Measurements from ENCODE around the gene ITPKB. TPM values are rescaled to one million over a fixed set of nuclear protein-coding genes. Genes with fewer than 3 reads are reported as not detected.

The ITPKB gene
- total and polyA plus RNA-seq, 2 of the 13 experiments (the other 11 are each of a cell fraction or from before 2014, with no cell fraction given) = not detected

DNA sequence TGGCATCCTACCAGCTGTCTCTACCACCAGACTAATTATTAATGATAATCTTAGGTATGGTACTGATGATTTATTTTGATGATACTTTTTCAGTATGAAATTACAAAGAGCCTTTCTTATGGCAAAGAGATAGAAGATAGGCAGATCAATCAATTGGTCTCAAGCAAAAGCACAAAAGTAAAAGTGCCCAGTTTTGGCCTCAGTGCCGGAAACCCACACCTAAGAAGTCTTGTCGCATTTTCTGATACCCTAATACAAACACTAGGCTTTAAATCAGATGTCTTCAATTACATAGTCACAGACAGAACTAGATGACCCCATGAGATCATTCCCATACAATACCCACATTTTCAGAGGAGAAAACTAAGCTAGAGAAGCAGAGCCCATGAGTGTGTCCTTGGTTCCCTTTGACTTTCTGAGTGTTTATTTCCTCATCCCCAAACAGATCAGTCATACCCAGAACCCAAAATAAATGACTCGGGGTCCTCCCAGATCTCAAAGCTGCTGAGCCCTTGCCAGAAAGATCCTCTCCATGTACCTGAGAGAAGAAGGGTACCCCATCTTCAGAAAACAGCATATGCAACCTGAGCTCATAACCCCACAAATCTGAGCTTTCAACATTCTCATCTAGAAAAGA is 7.7 kb downstream of the ITPKB start:
- no peak overlapping the region for H3K27ac ChIP-seq (ENCODE audit: extremely low read length, insufficient read depth, low read length)
- FAIRE-seq (no peak), DNase-seq (ENCODE audit: low spot score) (no peak), ATAC-seq (no peak)
- no TSS peak for BruUV-seq (replicated peaks)
- no peaks in the 10 kb centered on the region for H3K4me1 ChIP-seq (ENCODE audit: insufficient read depth, low read length)
- POLR2A ChIA-PET = no interaction called here
- no peak overlapping the region for H3K4me3 ChIP-seq (replicated peaks in 1 of 3; ENCODE audit: insufficient read depth in 1 of 3, low read depth in 2 of 3, low read length in 3 of 3)
- WGBS (ENCODE audit: low lambda C conversion rate) = 14% methylated on average over 3 of the region's 3 CpGs
- H3K4me2 ChIP-seq (ENCODE audit: low read depth, low read length) = no peak overlapping the region
- no peaks in the 10 kb centered on the region for H3K79me2 ChIP-seq (ENCODE audit: insufficient read depth, low read length)
- no peak overlapping the region for H3K9ac ChIP-seq (ENCODE audit: insufficient read depth, low read depth, low read length)
- TF ChIP-seq ZNF790 (CRISPR knock-in tag; IDR thresholded peaks at IDR 0.05; ENCODE audit: borderline replicate concordance) = no peak
- no peak for TF ChIP-seq NBN (conservative IDR thresholded peaks at IDR 0.05)
- TF ChIP-seq, protein P1, sequence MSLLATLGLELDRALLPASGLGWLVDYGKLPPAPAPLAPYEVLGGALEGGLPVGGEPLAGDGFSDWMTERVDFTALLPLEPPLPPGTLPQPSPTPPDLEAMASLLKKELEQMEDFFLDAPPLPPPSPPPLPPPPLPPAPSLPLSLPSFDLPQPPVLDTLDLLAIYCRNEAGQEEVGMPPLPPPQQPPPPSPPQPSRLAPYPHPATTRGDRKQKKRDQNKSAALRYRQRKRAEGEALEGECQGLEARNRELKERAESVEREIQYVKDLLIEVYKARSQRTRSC (CRISPR knock-in tag; IDR thresholded peaks at IDR 0.05; ENCODE audit: low read depth) = no peak
- no peak for TF ChIP-seq ZNF563 (CRISPR knock-in tag; IDR thresholded peaks at IDR 0.05)
- 0 out of 2 replicates have a peak, but pooled peaks cover under 1% of the 10 kb centered on the region for H4K20me1 ChIP-seq (ENCODE audit: insufficient read depth, low read length)
- intact Hi-C loops (cut with micrococcal nuclease; ENCODE audit: unreplicated experiment) (no loop called here), in situ Hi-C loops (cut with HindIII; ENCODE audit: extremely low pct_ligation_motif_present, low pct_unique_long_range_greater_than_20kb) (no loop called here)
- no peaks in the 10 kb centered on the region for H3K9me3 ChIP-seq (ENCODE audit: low read length)
- H3K27me3 ChIP-seq (ENCODE audit: control insufficient read depth in 1 of 2, insufficient read depth in 2 of 2, low read length in 2 of 2) = peaks cover 4 to 47% of the 10 kb centered on the region in 2 experiments
- no peaks in the 10 kb centered on the region for H3K36me3 ChIP-seq (replicated peaks in 1 of 2; ENCODE audit: control insufficient read depth in 1 of 2, insufficient read depth in 2 of 2, low read length in 2 of 2)
- H2AFZ ChIP-seq (ENCODE audit: low read length) = no peak overlapping the region
- CTCF ChIA-PET (ENCODE audit: low intra/inter-chr PET ratio, low total read pairs) = no interaction called here

DNA sequence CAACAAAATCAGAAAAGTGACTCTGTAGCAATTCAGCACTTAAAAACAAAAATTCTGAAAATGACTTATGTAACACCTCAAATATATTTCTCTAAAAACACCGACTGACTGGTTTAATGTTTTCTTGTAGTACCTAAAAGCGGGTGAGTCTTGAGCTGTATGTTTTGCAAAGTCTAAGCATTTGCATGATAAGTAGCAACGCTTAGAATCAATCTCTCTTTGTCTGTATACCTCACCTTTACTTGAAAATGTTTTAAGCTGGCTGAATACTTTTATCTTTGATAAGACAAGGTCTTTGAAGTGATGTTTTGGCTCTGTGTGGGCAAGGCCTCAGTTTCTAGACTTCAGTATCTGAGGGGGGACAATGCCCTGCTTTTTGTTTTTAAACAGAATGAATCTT is 8.2 kb downstream of the ITPKB start:
- no peaks in the 10 kb centered on the region for H3K9me3 ChIP-seq (ENCODE audit: low read length)
- no peak overlapping the region for H3K9ac ChIP-seq (ENCODE audit: insufficient read depth, low read depth, low read length)
- ATAC-seq = no peak
- no peak overlapping the region for H2AFZ ChIP-seq (ENCODE audit: low read length)
- ChIA-PET CTCF (ENCODE audit: low intra/inter-chr PET ratio, low total read pairs) (no interaction called here), POLR2A (no interaction called here)
- no peaks in the 10 kb centered on the region for H4K20me1 ChIP-seq (ENCODE audit: insufficient read depth, low read length)
- in situ Hi-C loops (cut with HindIII; ENCODE audit: extremely low pct_ligation_motif_present, low pct_unique_long_range_greater_than_20kb) = no loop called here
- no peak overlapping the region for H3K27ac ChIP-seq (ENCODE audit: extremely low read length, insufficient read depth, low read length)
- no peak overlapping the region for H3K4me3 ChIP-seq (replicated peaks in 1 of 3; ENCODE audit: insufficient read depth in 1 of 3, low read depth in 2 of 3, low read length in 3 of 3)
- intact Hi-C loops (cut with micrococcal nuclease; ENCODE audit: unreplicated experiment) = no loop called here
- FAIRE-seq = no peak
- TF ChIP-seq, protein P2, sequence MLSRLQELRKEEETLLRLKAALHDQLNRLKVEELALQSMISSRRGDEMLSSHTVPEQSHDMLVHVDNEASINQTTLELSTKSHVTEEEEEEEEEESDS (CRISPR knock-in tag; IDR thresholded peaks at IDR 0.05; ENCODE audit: borderline replicate concordance) = no peak
- TF ChIP-seq ZBTB25 (CRISPR knock-in tag; IDR thresholded peaks at IDR 0.05) (no peak), ZMYM4 (CRISPR knock-in tag; IDR thresholded peaks at IDR 0.05) (no peak), ZNF337 (CRISPR knock-in tag; IDR thresholded peaks at IDR 0.05; ENCODE audit: borderline replicate concordance, low read depth) (no peak), FIP1L1 (IDR thresholded peaks at IDR 0.05; ENCODE audit: borderline replicate concordance, insufficient read depth, low read depth, low read length) (no peak), ZNF20 (CRISPR knock-in tag; IDR thresholded peaks at IDR 0.05) (no peak)
- no peak overlapping the region for H3K4me2 ChIP-seq (ENCODE audit: low read depth, low read length)
- H3K36me3 ChIP-seq (replicated peaks in 1 of 2; ENCODE audit: control insufficient read depth in 1 of 2, insufficient read depth in 2 of 2, low read length in 2 of 2) = no peaks in the 10 kb centered on the region
- no peak for DNase-seq (ENCODE audit: low spot score)
- H3K27me3 ChIP-seq (ENCODE audit: control insufficient read depth in 1 of 2, insufficient read depth in 2 of 2, low read length in 2 of 2) = peaks cover 4 to 46% of the 10 kb centered on the region in 2 experiments
- H3K79me2 ChIP-seq (ENCODE audit: insufficient read depth, low read length) = no peaks in the 10 kb centered on the region
- BruUV-seq (replicated peaks) = no TSS peak
- whole genome bisulfite sequencing (ENCODE audit: low lambda C conversion rate) = 16% methylated on average over 3 of the region's 3 CpGs
- H3K4me1 ChIP-seq (ENCODE audit: insufficient read depth, low read length) = no peaks in the 10 kb centered on the region
